Activated T-cell treated with anti-CD3 and anti-CD28 coated beads for 24 hours (primary cell): Measurements from ENCODE around the gene RAB5IF.
"Not testable (repeated sequence)": the region's sequence is repeated elsewhere in the genome, so short reads cannot be mapped to it uniquely, and the experiment has no call there.

Source experiments
- DNase-seq: peaks from one replicate; pipeline ENCODE4 v3.0.0-alpha.2; 2020; ENCODE audit warnings: low read depth

Gene RAB5IF

DNA sequence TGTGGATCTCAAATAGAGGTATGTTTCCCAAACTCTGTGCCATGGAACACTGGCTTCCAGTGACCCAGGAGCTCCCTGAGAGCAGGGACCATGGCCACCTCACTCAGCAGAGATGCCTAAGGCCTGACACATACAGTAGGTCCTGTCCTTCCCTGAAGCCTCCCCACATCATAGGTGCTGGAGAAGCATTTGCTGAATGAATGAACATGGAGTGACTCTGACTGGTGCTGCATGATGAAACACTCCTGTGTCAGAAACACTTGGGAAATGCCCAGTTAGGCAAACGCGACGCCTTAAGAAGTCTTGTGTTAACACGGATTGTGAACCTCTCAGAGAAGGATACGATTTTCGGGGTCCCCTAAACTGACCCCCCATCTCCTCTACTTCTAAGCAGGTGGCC lies 26.1 kb downstream of the RAB5IF start:
- DNase-seq = no peak

GRCh38 chr20:36632147-36632486 lies 26.5 kb downstream of the RAB5IF start:
- DNase-seq = no peak

GRCh38 chr20:36632487-36633284 lies 27.1 kb downstream of the RAB5IF start:
- DNase-seq = no peak

DNA sequence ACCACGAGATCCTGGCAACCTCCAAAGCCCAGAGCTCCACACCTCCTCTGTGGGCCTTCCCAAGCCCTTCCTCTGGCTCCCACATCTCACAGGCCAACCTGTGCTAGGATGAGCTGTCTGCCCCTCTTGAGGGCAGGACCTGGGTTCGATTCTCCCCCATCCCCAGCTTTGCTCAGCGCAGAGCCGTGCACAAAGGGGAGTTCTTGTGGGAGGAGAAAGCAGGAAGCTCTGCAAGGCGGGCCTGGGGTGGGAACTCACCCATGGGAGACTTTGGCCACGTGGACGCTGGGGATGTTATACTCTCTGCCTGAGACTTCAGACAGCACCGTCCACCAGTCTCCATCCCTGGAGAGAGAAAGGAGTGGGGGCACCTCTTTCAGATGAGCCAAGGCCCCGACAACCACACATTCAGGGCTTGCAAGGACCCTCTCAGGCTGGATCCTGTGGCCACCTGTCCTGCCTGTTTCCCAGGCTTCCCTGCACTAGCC lies 27.8 kb downstream of the RAB5IF start:
- no peak for DNase-seq

DNA sequence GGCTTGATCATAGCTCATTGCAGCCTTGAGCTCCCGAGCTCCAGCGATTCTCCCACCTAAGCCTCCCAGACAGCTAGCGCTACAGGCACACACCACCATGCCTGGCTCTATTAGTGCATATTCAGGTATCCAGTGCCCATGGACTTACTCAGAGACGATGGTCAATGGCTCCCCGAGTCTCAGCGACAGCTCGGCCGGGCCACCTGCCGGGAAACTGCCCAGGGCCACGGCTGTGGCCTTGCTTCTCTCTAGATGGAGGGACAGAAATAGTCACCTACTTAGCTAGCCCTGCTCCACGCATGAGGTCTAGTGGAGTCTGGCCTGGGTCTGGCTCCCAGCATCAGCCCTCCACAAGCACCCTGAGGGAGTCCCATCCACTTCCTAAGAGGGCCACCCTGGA lies 28.8 kb downstream of the RAB5IF start:
- DNase-seq = no peak

GRCh38 chr20:36638876-36639400 lies 33.4 kb downstream of the RAB5IF start:
- DNase-seq = not testable (repeated sequence)

- DNase-seq = no peak
Observed at GRCh38 chr20:36641506-36641843, 35.9 kb downstream of the RAB5IF start.

DNA sequence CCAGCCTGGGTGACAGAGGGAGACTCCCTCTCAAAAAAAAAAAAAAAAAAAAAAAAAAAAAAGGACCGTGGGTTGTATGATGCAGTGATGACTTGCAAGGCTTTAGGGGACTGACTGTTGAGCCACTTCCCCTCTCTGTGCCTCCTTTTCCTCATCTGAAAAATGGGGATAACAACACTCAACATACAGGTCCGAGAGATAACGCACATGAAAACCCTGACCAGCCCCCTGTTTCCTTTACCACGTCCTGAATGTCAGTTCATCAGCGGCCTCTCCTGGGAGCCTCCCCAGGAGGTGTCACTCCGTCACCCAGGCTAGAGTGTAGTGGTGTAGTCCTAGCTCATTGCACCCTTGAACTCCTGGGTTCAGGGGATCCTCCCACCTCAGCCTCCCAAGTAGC lies 36.6 kb downstream of the RAB5IF start:
- DNase-seq = no peak

GRCh38 chr20:36644032-36644705 lies 38.6 kb downstream of the RAB5IF start:
- peak; percentile 56 for DNase-seq

GRCh38 chr20:36644706-36645095 lies 39.1 kb downstream of the RAB5IF start:
- DNase-seq = peak; percentile 50

DNA sequence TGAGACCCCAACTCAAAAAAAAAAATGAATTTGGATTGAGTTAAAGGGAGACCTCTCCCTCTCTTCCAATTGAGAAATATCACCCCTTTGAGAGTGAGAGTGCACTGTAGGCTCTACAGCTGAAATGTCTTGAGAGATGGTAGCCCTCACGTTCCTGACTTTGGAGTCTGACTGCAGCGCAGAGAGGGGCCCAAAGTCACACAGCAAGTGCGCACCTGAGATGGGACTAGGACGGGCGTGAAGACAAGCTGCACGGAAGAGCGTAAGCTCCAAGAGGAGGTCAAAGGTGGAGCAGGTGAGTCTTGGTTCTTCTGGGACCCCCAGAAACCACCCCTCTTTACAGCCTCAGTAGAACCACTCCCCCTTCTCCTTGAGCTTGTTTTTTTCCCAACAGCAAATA lies 39.8 kb downstream of the RAB5IF start:
- no peak for DNase-seq

- peak; percentile 52 for DNase-seq
Observed at GRCh38 chr20:36645998-36646397, 40.4 kb downstream of the RAB5IF start, which contains the start of gene SLA2. SLA2 (minus strand) TSS chr20:36646196; CDS start chr20:36641335, 4,861 bp downstream.

DNA sequence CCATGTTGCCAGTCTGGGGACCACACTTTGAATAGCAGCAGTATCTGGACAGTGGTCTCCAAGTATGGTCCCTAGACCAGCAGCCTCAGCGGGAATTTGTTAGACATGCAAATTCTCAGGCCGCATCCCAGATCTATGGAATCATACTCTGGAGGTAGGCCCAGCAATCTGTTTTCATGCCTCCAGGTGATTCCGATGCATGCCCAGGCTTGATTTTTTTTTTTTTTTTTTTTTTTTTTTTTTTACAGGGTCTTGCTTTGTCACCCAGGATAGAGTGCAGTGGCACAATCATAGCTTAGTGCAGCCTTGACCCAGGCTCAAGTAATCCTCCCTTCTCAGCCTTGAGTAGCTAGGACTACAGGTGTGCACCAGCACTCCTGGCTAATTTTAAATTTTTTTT lies 41.1 kb downstream of the RAB5IF start:
- no peak for DNase-seq

DNA sequence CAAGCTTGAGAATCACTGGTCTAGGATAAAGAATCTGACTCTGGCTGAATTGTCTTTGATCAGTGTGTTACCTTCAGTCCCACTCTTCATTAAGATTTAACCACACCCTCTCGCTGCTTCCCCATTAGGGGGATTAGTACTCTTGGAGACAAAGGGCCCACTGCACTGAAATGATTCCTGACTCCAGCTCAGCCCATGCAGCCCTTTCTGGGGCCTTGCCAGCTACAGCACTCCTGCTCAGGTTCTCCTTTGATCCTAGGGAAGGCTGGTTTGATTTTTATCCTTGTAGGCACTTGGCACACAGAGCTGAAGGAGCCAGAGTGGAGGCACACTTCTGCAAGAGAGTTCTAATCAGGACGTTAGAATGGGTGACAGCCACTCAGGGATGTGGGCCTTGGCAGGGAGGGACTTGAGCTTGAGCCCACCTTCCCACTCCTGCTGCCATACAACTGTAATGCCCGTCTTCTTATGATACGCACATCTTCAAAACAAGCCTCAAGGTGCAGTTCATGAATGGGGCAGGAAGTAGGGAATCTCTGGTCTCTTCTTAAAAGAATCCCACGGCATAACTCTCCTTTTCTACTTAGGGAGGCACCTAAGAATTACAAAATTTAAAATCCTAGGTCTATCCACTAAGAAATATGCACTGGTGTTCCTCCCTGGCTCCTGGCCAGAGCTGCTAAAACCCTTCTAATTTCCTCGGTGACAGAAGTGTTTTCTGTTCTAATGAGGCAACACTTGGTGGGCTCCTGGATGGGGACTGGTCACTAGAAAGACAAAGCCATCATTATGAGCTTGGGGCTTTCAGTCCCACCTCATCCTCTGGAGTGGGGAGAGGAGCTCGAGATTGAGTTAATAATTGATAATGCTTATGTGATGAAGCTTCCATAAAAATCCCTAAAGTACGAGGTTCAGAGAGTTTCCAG lies 41.9 kb downstream of the RAB5IF start:
- no peak for DNase-seq

GRCh38 chr20:36653456-36653855 lies 47.9 kb downstream of the RAB5IF start:
- no peak for DNase-seq

DNA sequence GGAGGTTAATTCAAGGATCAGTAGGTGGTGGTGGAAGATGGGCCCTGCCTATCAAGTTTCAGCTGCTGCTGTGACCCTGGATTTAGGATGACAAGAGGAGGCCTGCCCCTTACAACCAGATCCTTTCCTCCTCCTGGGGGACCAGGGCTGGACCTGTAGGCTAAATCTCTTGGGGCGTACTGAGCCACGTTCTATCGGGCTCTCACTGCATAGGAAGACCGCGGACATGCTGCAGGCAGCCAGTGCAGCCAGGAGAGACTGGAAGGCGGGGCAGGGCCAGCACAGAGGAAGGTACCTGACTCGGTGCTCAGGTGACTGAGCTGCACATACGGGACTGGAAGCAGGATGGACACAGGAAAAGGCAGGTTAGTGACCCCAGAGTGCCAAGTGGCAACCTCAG lies 48.9 kb downstream of the RAB5IF start:
- no peak for DNase-seq

DNA sequence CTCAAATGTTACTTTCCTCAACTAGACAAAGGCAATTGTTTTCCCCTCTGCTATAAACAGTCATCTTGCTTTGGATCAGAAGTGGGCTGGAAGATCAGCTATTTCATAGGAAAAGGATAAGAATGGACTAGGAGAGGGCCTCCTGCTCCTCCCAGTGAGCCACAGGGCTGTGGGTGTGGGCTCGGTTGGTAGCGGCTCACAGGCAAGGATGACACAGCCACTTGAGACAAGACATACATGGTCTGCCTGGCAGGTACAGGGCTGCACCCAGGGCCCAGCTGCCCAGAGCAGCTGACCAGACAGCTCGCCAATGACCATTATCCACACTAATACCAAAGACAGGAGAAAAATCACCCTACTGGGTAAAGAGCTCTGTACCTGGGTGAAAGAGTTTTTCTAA lies 49.4 kb downstream of the RAB5IF start:
- no peak for DNase-seq

- no peak for DNase-seq
Observed at GRCh38 chr20:36656733-36657132, 51.2 kb downstream of the RAB5IF start.

GRCh38 chr20:36658300-36658699 lies 52.7 kb downstream of the RAB5IF start:
- DNase-seq = no peak
